Measurements from ENCODE around the gene PRRG3.

The PRRG3 gene

DNA sequence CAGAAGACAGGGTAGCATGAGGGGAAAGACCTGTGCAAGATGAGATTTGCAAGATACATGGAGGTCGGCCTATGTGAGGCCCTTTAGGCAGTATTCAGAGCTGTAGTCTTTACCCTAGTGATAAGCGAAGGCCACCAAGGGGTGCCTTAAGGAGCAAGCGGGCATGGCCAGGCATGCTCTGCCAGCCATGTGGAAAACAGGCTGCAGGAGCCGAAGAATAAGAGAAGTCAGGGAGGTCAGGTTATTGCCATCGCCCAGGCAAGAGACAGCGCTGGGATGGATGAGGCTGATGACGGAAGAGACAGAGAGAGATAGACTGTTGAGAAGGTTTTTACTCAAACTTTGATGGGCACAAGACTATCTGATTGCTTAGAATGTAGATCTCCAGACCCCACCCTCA lies 13.6 kb downstream of the PRRG3 start:
- no peak for DNase-seq (ENCODE audit: low read depth in 2 of 2)

DNA sequence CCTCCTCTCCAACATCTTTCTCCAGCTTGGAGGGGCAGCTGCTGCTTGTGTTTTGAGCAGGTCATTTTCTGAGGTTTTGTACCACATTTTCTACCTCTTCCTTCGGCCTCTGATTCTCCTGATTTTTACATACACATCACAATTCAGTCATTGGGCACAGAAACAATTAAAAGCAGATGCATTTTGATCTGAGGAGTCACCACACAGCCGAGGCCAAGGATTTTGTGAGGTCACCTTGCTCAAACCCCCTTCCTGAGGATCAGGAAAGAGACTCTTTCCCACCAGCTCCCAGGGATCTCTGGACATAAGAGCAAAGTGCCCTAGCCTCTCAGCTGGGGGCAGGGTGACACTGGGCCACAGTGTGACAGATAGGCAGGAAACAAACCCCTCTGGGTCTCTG lies 15.2 kb downstream of the PRRG3 start:
- DNase-seq (ENCODE audit: low read depth in 2 of 2), result no peak

- no peak for DNase-seq (ENCODE audit: low read depth in 2 of 2)
Observed at GRCh38 chrX:151711154-151711553, 15.9 kb downstream of the PRRG3 start.

DNA sequence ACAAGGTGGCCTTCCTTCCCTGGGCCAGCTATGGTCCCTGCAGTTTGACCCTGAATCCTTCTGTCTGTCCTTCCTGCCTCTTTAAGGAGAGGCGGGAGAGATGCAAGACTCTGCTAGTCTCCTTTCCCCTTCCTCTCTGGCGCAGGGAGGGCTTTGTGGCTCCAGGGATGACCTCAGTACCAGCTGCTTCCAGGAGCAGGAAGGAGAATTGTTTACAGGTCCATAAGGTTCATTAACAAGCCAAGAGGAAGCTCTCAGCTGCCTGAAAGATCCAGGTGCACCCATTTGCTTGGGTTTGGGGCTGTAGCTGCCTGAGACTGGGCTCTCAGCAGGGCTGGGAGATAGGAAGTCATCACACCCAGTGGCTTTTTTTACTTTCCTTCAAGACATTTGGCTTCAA lies 16.5 kb downstream of the PRRG3 start:
- no peak for DNase-seq (ENCODE audit: low read depth in 2 of 2)

DNA sequence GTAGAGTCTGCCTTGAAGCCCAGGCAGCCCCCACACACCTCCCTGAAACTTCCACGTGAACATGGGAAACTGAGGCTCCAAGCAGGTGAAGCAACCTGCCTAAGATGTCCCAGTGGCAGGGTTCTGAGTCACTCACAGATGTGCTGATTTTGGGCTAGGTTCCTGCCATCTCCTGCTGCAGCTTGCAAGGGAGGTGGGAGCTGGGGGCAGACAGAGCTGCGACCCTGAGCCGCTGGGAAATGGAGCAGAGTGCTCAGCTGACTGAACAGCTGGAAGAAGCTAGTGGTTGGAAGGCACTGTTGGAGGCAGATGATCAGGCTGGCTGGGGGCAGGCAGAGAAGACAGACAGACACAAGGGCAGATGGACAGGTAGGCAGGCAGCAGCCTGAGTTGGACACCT lies 17.0 kb downstream of the PRRG3 start:
- no peak for DNase-seq (ENCODE audit: low read depth in 2 of 2)

DNA sequence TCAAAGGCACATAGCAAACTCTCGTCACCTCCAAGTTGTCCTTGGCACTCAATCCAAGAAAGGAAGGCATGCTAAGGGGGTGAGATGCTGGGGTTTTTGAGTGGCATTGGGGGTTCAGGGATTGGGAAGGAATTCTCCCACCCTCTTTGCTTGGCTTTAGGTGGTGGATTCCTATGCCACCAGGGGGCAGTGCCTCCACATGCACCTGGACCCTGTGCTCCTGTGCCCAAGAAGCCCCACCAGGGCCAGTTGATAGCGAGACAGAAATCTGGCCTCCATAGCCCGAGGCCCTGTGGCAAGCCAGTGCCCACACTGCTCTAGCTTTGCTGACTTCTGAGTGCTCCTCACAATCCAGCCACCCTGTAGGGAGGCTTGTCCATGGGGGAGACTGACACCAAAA lies 18.6 kb downstream of the PRRG3 start:
- no peak for DNase-seq (ENCODE audit: low read depth in 2 of 2)

DNA sequence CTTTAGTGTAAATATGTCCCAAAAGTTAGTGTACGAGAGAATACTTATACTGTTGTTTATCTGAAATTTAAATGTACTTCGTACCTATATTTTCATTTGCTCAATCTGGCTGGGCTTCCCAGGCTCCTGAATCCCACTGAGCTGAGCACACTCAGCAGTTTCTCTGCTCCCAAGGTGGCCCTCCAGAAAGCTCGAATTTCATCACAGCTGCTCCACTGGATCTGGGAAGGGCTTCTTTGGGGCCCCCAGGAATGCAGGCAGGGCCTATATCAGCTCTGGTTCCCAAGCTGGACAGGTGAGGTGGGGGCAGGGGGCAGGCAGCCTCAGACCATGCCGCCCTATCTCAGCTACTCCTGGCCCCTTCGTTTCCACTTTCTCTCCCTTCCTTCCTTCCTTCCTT lies 19.1 kb downstream of the PRRG3 start:
- no peak for DNase-seq (ENCODE audit: low read depth in 2 of 2)

DNA sequence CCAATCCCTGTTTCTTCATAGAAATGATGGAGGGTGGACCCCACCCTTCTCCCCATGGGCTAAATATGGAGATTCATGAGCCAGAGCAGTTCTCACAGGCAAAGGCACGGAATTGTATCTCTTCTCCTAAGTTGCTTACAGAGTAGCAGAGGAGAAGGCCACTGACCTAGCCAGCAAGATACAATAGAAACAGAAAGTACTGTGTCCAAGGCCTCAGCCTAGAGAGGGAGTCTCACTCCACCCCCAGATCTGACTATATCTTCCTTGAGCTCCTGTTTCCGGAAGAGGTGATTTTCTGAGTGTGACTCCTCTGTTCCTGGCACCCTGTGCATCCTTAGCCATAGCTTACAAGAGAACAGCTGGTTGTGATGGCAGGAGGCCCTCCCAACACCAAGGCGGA lies 20.5 kb downstream of the PRRG3 start, which contains the start of gene FATE1:
FATE1 (plus strand) TSS at position 284 of the 400 bp plus-strand sequence; CDS start at position 369, 85 bp downstream.
- no peak for DNase-seq (ENCODE audit: low read depth in 2 of 2)

- DNase-seq (ENCODE audit: low read depth in 2 of 2), result no peak
Observed at GRCh38 chrX:151722241-151722846, 27.1 kb downstream of the PRRG3 start.

DNA sequence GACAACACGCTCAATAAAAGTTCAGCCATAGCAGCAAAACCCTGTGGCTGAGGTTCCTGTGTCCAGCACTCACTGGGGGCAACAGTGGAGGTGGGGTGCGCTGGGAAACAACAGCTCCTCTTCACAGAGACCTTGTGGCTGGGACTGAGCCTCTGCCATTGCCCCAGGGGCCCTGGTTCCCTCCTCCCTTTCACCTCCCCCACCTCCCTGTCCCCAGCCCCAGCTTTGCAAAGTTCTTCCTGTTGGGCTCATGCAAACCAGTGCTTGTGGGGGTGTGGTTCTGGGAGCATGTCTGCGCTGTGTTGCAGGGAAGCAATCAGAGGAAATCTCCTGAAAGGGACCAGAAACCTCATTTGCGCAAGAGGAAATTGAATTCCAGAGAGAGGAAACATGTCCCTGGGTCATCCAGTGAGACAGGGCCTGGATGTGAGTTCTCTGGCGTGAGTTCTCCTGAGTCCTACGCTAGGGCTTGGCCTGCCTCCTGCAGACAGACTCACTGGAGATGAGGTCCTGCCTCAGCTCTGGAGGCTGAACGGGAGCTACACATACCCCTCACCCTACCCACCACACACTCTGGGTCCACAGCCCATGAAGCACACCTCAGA lies 28.0 kb downstream of the PRRG3 start:
- DNase-seq (ENCODE audit: low read depth in 2 of 2), result no peak

DNA sequence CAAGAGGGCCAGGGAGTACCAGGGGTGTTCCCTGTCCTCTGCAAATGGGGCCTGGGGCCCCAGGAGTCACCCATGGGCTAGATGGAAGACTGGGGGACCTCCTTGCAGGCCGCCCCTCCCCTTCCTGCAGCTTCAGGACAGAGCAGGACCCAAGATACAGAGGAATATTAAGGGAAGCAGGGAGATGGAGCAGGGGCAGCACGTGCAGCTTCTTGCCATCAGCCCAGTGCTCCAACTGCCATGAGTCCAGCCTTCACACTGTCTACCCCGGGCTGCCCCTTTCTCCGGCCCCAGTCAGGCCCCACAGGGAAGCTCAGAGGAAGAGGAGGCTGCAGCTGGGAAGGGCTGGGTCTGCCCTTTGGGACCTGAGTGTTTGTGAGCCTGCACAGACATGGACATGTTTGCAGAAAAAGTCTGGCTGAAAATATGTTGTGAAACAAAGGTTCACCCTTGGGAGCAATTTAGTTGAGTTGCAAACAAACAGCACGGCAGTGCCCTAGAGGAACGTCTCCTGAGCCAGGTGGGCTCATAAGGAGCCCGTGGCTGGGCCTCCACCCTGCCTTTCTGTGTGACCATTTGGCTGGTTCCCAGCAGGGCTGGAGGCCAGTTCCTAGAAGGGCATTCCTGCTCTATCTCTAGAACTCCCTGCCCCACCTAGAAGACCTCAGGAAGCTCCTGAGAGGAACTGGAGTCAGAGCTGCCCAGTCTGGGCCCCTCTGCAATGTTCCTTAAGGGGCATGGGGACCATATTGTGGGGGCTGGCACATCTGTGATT lies 29.5 kb downstream of the PRRG3 start:
- DNase-seq (ENCODE audit: low read depth in 2 of 2), result no peak

- DNase-seq (ENCODE audit: low read depth in 2 of 2), result no peak
Observed at GRCh38 chrX:151725338-151725614, 30.0 kb downstream of the PRRG3 start.

DNA sequence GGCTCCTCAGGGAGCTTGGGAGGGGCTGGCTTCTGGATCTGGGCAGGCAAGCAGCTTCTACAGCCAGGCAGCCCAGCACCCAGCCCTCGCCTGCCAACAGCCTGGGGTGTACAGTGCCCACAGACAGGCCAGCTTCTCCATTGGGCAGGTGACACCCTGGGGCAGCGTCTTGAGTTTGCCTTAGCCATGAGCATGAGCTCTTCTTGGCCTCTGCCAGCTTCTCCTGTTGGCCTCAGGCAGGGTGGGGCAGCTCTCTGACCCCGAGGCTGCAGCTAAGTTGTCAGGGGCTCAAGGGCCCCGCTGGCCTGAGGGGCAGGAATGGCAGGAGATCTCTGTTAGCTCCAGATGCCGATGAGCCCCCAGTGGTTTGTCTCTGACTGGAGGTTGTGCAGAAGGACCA lies 31.5 kb downstream of the PRRG3 start:
- DNase-seq (ENCODE audit: low read depth in 2 of 2), result no peak

GRCh38 chrX:151727346-151727745 lies 32.1 kb downstream of the PRRG3 start:
- no peak for DNase-seq (ENCODE audit: low read depth in 2 of 2)

GRCh38 chrX:151729056-151729725 lies 33.9 kb downstream of the PRRG3 start:
- no peak for DNase-seq (ENCODE audit: low read depth in 2 of 2)

DNA sequence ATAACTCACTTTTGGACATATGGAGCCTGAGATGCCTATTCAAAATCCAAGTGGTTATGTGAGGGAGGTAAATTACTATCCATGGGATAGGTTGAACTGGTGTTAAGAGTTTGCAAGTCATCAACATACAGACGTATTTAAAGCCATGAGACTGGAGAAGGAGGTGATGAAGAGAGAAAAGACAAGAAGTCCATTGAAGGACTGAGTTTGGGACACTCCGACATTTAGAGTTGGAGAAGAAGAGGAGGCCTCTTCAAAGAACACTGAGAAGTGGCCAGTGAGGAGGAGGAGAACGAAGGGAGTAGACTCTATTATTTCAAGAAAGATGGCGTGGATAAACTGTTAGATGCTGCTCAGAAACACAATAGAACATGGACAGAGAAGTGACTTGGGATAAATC lies 39.2 kb downstream of the PRRG3 start, which contains the start of gene CNGA2:
CNGA2 (plus strand) TSS at position 301 of the 400 bp plus-strand sequence. CDS start 3,738 bp downstream, outside the sequence.
- no peak for DNase-seq (ENCODE audit: low read depth in 2 of 2)

DNA sequence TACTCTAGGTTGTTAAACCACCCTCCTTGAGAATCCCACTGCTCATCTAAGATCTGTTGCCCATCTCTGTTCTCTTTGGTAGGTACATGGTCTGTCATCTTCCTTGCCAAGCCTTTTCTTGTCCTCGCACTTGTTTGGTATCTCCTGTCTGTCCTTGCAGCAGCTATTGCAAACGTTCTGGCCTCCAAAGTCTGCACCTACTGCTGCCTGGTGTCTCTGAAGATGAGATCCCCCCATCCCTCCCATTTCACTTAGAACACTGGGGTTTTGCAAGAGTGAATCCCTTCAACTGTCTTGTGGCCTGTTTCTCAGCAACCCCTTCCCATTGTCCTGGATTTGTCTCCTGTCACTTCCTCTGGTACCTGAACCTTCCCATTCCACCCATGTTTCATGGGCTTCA lies 40.0 kb downstream of the PRRG3 start:
- no peak for DNase-seq (ENCODE audit: low read depth in 2 of 2)

- DNase-seq (ENCODE audit: low read depth in 2 of 2), result no peak
Observed at GRCh38 chrX:151736685-151737084, 41.4 kb downstream of the PRRG3 start.

GRCh38 chrX:151737494-151737893 lies 42.2 kb downstream of the PRRG3 start:
- DNase-seq (ENCODE audit: low read depth in 2 of 2), result no peak

GRCh38 chrX:151738751-151739150 lies 43.5 kb downstream of the PRRG3 start:
- no peak for DNase-seq (ENCODE audit: low read depth in 2 of 2)

DNA sequence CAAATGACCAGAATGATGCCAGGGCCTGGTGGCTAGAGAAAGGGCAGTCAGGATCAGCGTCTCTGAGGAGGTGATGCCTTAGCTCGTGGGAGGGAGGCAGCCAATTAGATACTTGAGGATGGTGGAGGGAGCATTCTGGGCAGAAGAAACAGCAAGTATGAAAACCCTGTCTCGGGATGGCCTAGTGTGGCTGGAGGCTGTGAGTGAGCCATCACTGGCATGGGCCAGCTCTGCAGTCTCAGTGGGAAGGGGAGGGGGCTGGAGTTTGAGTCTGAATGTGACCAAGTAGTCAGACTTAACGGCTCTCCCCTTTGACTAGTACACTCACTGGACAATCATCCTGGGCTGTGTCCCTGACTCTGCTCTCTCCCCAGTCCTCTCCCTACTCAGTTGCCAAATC lies 46.3 kb downstream of the PRRG3 start:
- no peak for DNase-seq (ENCODE audit: low read depth in 2 of 2)

GRCh38 chrX:151742311-151742710 lies 47.1 kb downstream of the PRRG3 start:
- no peak for DNase-seq (ENCODE audit: low read depth in 2 of 2)
